Mesothelial cell of epicardium (in vitro differentiated cells): ENCODE measurements around the gene ZNF691. TPM values are rescaled to one million over a fixed set of nuclear protein-coding genes. Genes with fewer than 3 reads are reported as not detected.
"Not testable (repeated sequence)": the region's sequence is repeated elsewhere in the genome, so short reads cannot be mapped to it uniquely, and the experiment has no call there.

ENCODE experiments used
- DNase-seq, 2 experiments: peaks; one replicate each; pipeline ENCODE4 v3.0.0; 2021; ENCODE audit warnings: low spot score in 2 of 2; ENCODE audit not compliant: unreplicated experiment in 2 of 2
- H3K27ac Mint-ChIP-seq: 2 replicates; pipeline ENCODE4 v1.8.0; 2021; ENCODE audit warnings: mixed read lengths
- H3K27me3 Mint-ChIP-seq: 2 replicates; pipeline ENCODE4 v1.8.0; 2021; ENCODE audit warnings: low read depth, mixed read lengths
- H3K36me3 Mint-ChIP-seq: 2 replicates; pipeline ENCODE4 v1.8.0; 2021; ENCODE audit warnings: mixed read lengths
- H3K4me1 Mint-ChIP-seq: 2 replicates; pipeline ENCODE4 v1.8.0; 2021; ENCODE audit warnings: mixed read lengths
- H3K4me3 Mint-ChIP-seq: 2 replicates; pipeline ENCODE4 v1.8.0; 2021; ENCODE audit warnings: mild to moderate bottlenecking, moderate library complexity, mixed read lengths
- H3K9me3 Mint-ChIP-seq: 2 replicates; pipeline ENCODE4 v1.8.0; 2021; ENCODE audit warnings: mixed read lengths
- CTCF ChIP-seq: fragments of 200-600 bp; sonication (generic); IDR thresholded peaks from one replicate; pipeline ENCODE4 v1.5.0; 2021; ENCODE audit warnings: antibody characterized with exemption; ENCODE audit not compliant: unreplicated experiment
- total RNA-seq: library from RNA; stranded (reverse); gene quantifications from 3 replicates; pipeline ENCODE4 v1.2.1, GENCODE V29; 2021

The ZNF691 gene
- total RNA-seq, 1 donor from 2014 or later, result 15.2 TPM

GRCh38 chr1:42866549-42866948 lies 20.1 kb downstream of the ZNF691 start:
- Mint-ChIP-seq H3K36me3 (no peaks in the 10 kb centered on the region), H3K27ac (no peak overlapping the region), H3K9me3 (peaks cover 25% of the 10 kb centered on the region), H3K27me3 (peaks cover 35% of the 10 kb centered on the region), H3K4me3 (no peak overlapping the region), H3K4me1 (no peaks in the 10 kb centered on the region)
- no peak for DNase-seq
- no peak for TF ChIP-seq CTCF

- H3K27ac Mint-ChIP-seq, H3K4me3 Mint-ChIP-seq, H3K4me1 Mint-ChIP-seq, H3K36me3 Mint-ChIP-seq, DNase-seq: not testable (repeated sequence)
- peaks cover 23% of the 10 kb centered on the region for H3K9me3 Mint-ChIP-seq
- H3K27me3 Mint-ChIP-seq, result peaks cover 33% of the 10 kb centered on the region
Observed at GRCh38 chr1:42868466-42868865, 22.1 kb downstream of the ZNF691 start.

- H3K4me3 Mint-ChIP-seq, H3K36me3 Mint-ChIP-seq, H3K27ac Mint-ChIP-seq, DNase-seq, H3K4me1 Mint-ChIP-seq: not testable (repeated sequence)
- Mint-ChIP-seq H3K27me3 (peaks cover 30% of the 10 kb centered on the region), H3K9me3 (peaks cover 23% of the 10 kb centered on the region)
Observed at GRCh38 chr1:42869254-42869653, 22.8 kb downstream of the ZNF691 start.

- not testable (repeated sequence) for H3K36me3 Mint-ChIP-seq, DNase-seq, H3K4me1 Mint-ChIP-seq, H3K27ac Mint-ChIP-seq, H3K4me3 Mint-ChIP-seq
- Mint-ChIP-seq H3K27me3 (peaks cover 28% of the 10 kb centered on the region), H3K9me3 (peaks cover 21% of the 10 kb centered on the region)
Observed at GRCh38 chr1:42869751-42870150, 23.3 kb downstream of the ZNF691 start.

- not testable (repeated sequence) for H3K4me3 Mint-ChIP-seq, H3K36me3 Mint-ChIP-seq, H3K27ac Mint-ChIP-seq, H3K4me1 Mint-ChIP-seq, DNase-seq
- H3K27me3 Mint-ChIP-seq, result peaks cover 44% of the 10 kb centered on the region
- peaks cover 15% of the 10 kb centered on the region for H3K9me3 Mint-ChIP-seq
Observed at GRCh38 chr1:42873108-42873507, 26.7 kb downstream of the ZNF691 start.

GRCh38 chr1:42873670-42874069 lies 27.3 kb downstream of the ZNF691 start:
- Mint-ChIP-seq H3K27ac (no peak overlapping the region), H3K27me3 (peaks cover 46% of the 10 kb centered on the region), H3K36me3 (no peaks in the 10 kb centered on the region), H3K4me3 (no peak overlapping the region), H3K9me3 (peaks cover 15% of the 10 kb centered on the region), H3K4me1 (no peaks in the 10 kb centered on the region)
- no peak for DNase-seq
- no peak for TF ChIP-seq CTCF

GRCh38 chr1:42876009-42876408 lies 29.6 kb downstream of the ZNF691 start:
- H3K27me3 Mint-ChIP-seq, result peaks cover 36% of the 10 kb centered on the region
- no peaks in the 10 kb centered on the region for H3K4me1 Mint-ChIP-seq
- H3K4me3 Mint-ChIP-seq, result no peak overlapping the region
- H3K27ac Mint-ChIP-seq, result no peak overlapping the region
- no peak for TF ChIP-seq CTCF
- no peak for DNase-seq
- H3K9me3 Mint-ChIP-seq, result peaks cover 15% of the 10 kb centered on the region
- no peaks in the 10 kb centered on the region for H3K36me3 Mint-ChIP-seq

GRCh38 chr1:42877380-42877779 lies 31.0 kb downstream of the ZNF691 start:
- no peaks in the 10 kb centered on the region for H3K4me1 Mint-ChIP-seq
- TF ChIP-seq CTCF, result no peak
- no peaks in the 10 kb centered on the region for H3K36me3 Mint-ChIP-seq
- H3K4me3 Mint-ChIP-seq, result no peak overlapping the region
- peaks cover 15% of the 10 kb centered on the region for H3K9me3 Mint-ChIP-seq
- H3K27ac Mint-ChIP-seq, result no peak overlapping the region
- no peak for DNase-seq
- H3K27me3 Mint-ChIP-seq, result peaks cover 38% of the 10 kb centered on the region
